Spleen (tissue), 11 donors: ENCODE measurements around the gene ITPR2. TPM values are rescaled to one million over a fixed set of nuclear protein-coding genes. Genes with fewer than 3 reads are reported as not detected.

ENCODE experiments used
- DNase-seq: peaks from one replicate; pipeline ENCODE4 v3.0.0-alpha.2; 2020
- H3K27ac ChIP-seq, 8 donors: fragments of 200-600 bp; sonication (generic) in 7 of 8; 1 replicate in 4 of 8; 2 replicates in 4 of 8; pipeline versions ENCODE4 v1.5.0 to v1.8.0; 2016 to 2021; ENCODE audit warnings: inconsistent platforms in 4 of 8, mild to moderate bottlenecking in 4 of 8, moderate library complexity in 1 of 8
- H3K27me3 ChIP-seq, 7 donors: fragments of 200-600 bp; sonication (generic) in 6 of 7; replicated peaks in 1 of 7; 1 replicate in 4 of 7; 2 replicates in 3 of 7; pipeline versions ENCODE4 v1.5.0 to v1.8.0; 2016 to 2021; ENCODE audit warnings: inconsistent platforms in 3 of 7, mild to moderate bottlenecking in 1 of 7
- H3K36me3 ChIP-seq, 6 donors: fragments of 200-600 bp; sonication (generic) in 5 of 6; 1 replicate in 4 of 6; 2 replicates in 2 of 6; pipeline versions ENCODE4 v1.5.0 to v1.8.0; 2016 to 2021; ENCODE audit warnings: inconsistent platforms in 2 of 6
- H3K4me1 ChIP-seq, 6 donors: fragments of 200-600 bp; sonication (generic) in 5 of 6; 1 replicate in 3 of 6; 2 replicates in 3 of 6; pipeline versions ENCODE4 v1.5.0 to v1.8.0; 2016 to 2021; ENCODE audit warnings: inconsistent platforms in 3 of 6
- H3K4me3 ChIP-seq, 8 donors: fragments of 200-600 bp; sonication (generic) in 7 of 8; 1 replicate in 4 of 8; 2 replicates in 4 of 8; pipeline versions ENCODE4 v1.5.0 to v1.8.0; 2016 to 2021; ENCODE audit warnings: inconsistent platforms in 4 of 8, mild to moderate bottlenecking in 4 of 8, moderate library complexity in 2 of 8
- H3K9me3 ChIP-seq, 8 donors: fragments of 200-600 bp; sonication (generic) in 7 of 8; 1 replicate in 4 of 8; 2 replicates in 4 of 8; pipeline versions ENCODE4 v1.5.0 to v1.8.0; 2016 to 2021; ENCODE audit warnings: inconsistent platforms in 4 of 8
- POLR2A ChIP-seq, 3 donors: fragments of 450-650 bp; IDR thresholded peaks; one replicate each; pipeline ENCODE4 v1.5.1; 2017; ENCODE audit warnings: antibody characterized with exemption in 3 of 3, mild to moderate bottlenecking in 1 of 3
- POLR2AphosphoS5 ChIP-seq, 3 donors: sonication (generic); formaldehyde crosslinking; IDR thresholded peaks; one replicate each; pipeline ENCODE4 v1.5.1; 2017; ENCODE audit warnings: antibody characterized with exemption in 3 of 3
- WGBS, 5 donors: extraction: QIAGEN DNeasy Blood & Tissue Kit in 3 of 5; methylation state at CpG; one replicate each; pipeline versions ENCODE4 v1.1.5 to v1.1.7; 2013 to 2018; 5-methylcytosine and 5-hydroxymethylcytosine counted together
- intact Hi-C: fragments of 100-400 bp; cut with DNase I; formaldehyde crosslinking; loops from one replicate; pipeline ENCODE4 v1.15.0; 2023; ENCODE audit warnings: low total_unique reads
- polyA plus RNA-seq, 3 donors: library from polyadenylated mRNA; stranded (reverse); fragments of 200-250 nt; gene quantifications; one replicate each; pipeline ENCODE4 v1.2.1, GENCODE V29; 2013
- total RNA-seq, 7 donors: library from RNA; depleted of rRNA in 3 of 7; stranded (reverse); fragments of >200 nt in 3 of 7; fragmentation: NEBNext Ultra II Directional in 4 of 7; extraction: Animal tissue kit (Norgen Biotek cat#: 25700) in 4 of 7; gene quantifications; one replicate each; pipeline versions ENCODE4 v1.1.0 to v1.2.1, GENCODE V29; 2016 to 2021
- TF ChIP-seq, protein P1 (sequence below), 11 experiments: fragments of 200-600 bp in 7 of 11; fragments of 450-650 bp in 4 of 11; sonication (generic) in 4 of 11; IDR thresholded peaks in 8 of 11; conservative IDR thresholded peaks in 3 of 11; 1 replicate in 7 of 11; 2 replicates in 4 of 11; pipeline versions ENCODE4 v1.4.0 to v1.8.0; 2016 to 2021; ENCODE audit warnings: antibody characterized with exemption in 11 of 11, inconsistent platforms in 4 of 11, mild to moderate bottlenecking in 1 of 11
- donor health status: healthy with polysubstance abuse.
- donor health status: DM: no; HTN: no; CAD: no; lungs with moderate emphysema.
- donor health status: DM: no; HTN: no; CAD: no.
- donor health status: Bipolar disorder and iron deficiency.
- donor health status: healthy.
- donor health status: DM: no; HTN: no; CAD: no.
- donor health status: DM: yes; HTN: yes; CAD: no.

ITPR2 gene
- total and polyA plus RNA-seq, 10 donors = 3.2 to 105 (median 60.4) TPM

DNA sequence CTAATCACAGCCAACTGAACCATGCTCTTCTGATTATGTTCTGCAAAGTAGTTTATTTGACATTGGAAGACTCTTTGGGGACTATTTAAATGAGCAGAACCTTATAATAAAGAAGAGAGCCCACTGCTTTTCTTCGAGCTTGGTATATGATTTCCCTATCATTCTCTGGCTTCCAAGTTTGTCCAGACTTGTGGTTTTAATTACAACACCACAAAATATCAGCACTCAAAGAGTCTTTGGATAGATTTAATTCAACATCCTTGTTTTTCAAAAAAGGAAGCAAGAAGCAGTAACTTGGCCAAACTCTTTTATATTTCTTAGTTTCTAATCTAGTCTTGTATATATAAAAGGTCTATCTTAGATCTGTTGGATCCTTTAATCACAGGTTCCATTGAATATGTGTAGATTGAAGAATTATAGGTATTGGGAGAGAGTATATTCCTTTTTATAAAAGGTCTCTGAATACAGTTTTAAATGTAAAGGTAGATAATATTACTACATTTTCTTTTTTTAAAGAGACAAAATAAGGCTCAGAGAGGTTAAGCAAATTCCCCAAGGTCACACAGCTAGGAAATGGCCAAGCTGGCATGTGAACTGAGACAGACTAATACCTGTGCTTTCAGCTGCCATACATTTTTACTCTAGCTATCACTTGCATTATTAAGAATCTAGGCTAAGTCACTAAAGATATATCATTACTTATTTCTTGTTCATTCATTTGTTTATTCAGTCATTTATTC lies 464.8 kb downstream of the ITPR2 start:
- no peak for TF ChIP-seq POLR2AphosphoS5 (IDR thresholded peaks at IDR 0.05)
- no peak for TF ChIP-seq POLR2A (IDR thresholded peaks at IDR 0.05)
- TF ChIP-seq, protein P1, sequence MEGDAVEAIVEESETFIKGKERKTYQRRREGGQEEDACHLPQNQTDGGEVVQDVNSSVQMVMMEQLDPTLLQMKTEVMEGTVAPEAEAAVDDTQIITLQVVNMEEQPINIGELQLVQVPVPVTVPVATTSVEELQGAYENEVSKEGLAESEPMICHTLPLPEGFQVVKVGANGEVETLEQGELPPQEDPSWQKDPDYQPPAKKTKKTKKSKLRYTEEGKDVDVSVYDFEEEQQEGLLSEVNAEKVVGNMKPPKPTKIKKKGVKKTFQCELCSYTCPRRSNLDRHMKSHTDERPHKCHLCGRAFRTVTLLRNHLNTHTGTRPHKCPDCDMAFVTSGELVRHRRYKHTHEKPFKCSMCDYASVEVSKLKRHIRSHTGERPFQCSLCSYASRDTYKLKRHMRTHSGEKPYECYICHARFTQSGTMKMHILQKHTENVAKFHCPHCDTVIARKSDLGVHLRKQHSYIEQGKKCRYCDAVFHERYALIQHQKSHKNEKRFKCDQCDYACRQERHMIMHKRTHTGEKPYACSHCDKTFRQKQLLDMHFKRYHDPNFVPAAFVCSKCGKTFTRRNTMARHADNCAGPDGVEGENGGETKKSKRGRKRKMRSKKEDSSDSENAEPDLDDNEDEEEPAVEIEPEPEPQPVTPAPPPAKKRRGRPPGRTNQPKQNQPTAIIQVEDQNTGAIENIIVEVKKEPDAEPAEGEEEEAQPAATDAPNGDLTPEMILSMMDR (IDR thresholded peaks at IDR 0.05 in 8 of 11, conservative IDR thresholded peaks at IDR 0.05 in 3 of 11) = no peak
- WGBS, 5 donors = 78 to 98% (median 92%) methylated on average over 1 of the region's 1 CpG
- H3K27ac ChIP-seq = no peak overlapping the region
- no peaks in the 10 kb centered on the region for H3K4me1 ChIP-seq
- no peak for DNase-seq
- H3K4me3 ChIP-seq = no peak overlapping the region
- intact Hi-C loops = no loop called here
- H3K9me3 ChIP-seq = no peaks in the 10 kb centered on the region
- no peaks in the 10 kb centered on the region for H3K27me3 ChIP-seq
- peaks cover 0 to 12% (median 0%) of the 10 kb centered on the region in 6 donors for H3K36me3 ChIP-seq

DNA sequence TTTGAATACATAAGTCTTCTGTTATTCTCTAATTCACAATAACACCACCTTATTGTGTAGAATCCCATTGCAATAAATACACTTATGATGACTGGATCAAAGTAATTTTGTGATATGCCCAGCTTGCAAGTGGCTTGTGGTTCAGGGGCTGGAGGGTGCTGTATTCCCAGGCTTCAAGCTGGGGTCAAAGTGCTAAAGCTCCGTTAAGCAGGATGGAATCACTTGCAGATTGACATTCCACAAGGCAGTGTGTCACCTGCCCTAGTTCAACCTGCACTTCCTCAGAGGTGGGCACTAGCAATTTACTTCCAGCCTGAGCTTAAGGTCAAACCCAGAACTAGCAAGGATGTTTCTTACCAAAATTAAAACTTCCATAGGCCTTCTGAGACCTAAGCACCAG lies 471.0 kb downstream of the ITPR2 start:
- Histone ChIP-seq H3K9me3 (no peaks in the 10 kb centered on the region), H3K36me3 (no peaks in the 10 kb centered on the region), H3K27me3 (no peaks in the 10 kb centered on the region), H3K4me3 (no peak overlapping the region), H3K27ac (no peak overlapping the region), H3K4me1 (no peaks in the 10 kb centered on the region)
- intact Hi-C loops = no loop called here
- whole genome bisulfite sequencing, 5 donors = 88 to 100% (median 88%) methylated on average over 1 of the region's 1 CpG
- no peak for TF ChIP-seq POLR2A (IDR thresholded peaks at IDR 0.05)
- no peak for TF ChIP-seq POLR2AphosphoS5 (IDR thresholded peaks at IDR 0.05)
- TF ChIP-seq, protein P1 (IDR thresholded peaks at IDR 0.05 in 8 of 11, conservative IDR thresholded peaks at IDR 0.05 in 3 of 11) = no peak
- DNase-seq = no peak

DNA sequence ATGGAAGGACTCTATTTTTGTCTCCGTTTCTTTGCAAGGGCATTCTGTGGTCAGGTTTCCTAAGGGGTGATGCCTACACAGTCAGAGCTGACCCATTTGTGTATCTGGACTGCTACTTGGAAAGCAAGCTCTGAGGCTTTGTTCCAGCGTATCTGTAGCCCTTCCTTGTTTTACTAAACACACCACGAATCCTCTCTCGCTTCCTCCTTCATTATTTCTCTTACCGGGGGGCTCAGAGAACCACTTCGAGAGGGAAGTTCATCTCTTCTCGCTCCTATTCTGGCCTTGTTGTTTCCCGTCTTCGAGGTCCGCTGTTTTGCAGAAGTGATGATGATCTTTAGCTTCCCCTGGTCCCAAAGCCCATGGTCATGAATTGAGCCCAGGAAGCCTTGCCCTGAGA lies 472.9 kb downstream of the ITPR2 start:
- H3K36me3 ChIP-seq = no peaks in the 10 kb centered on the region
- TF ChIP-seq POLR2A (IDR thresholded peaks at IDR 0.05) = no peak
- TF ChIP-seq, protein P1 (IDR thresholded peaks at IDR 0.05 in 8 of 11, conservative IDR thresholded peaks at IDR 0.05 in 3 of 11) = no peak
- TF ChIP-seq POLR2AphosphoS5 (IDR thresholded peaks at IDR 0.05) = no peak
- DNase-seq = no peak
- WGBS, 5 donors = 74 to 84% (median 81%) methylated on average over 10 of the region's 10 CpGs
- no peaks in the 10 kb centered on the region for H3K4me1 ChIP-seq
- H3K4me3 ChIP-seq = no peak overlapping the region
- no peaks in the 10 kb centered on the region for H3K9me3 ChIP-seq
- H3K27ac ChIP-seq = no peak overlapping the region
- no peaks in the 10 kb centered on the region for H3K27me3 ChIP-seq
- intact Hi-C loops = no loop called here

DNA sequence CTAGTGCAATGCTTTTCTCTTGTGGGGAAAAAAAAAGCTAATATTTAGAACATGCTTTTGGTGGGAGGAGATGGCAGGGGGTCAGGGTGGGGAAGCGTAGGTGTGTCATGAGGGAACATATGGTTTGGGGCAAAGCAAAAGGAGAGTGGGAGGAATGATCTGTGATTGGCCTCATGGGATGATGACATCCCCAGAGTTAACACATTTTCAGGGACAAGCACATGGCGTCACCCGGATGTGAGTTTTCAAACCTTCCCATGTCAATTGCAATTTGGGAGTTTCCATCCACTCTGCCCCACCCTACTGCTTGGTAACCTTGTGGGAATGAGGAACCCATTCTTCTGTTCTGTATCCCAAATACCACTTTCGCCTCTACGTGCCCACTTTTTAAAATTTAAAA lies 473.4 kb downstream of the ITPR2 start:
- no peaks in the 10 kb centered on the region for H3K4me1 ChIP-seq
- no peaks in the 10 kb centered on the region for H3K9me3 ChIP-seq
- WGBS, 5 donors = 90 to 96% (median 93%) methylated on average over 5 of the region's 5 CpGs
- TF ChIP-seq POLR2A (IDR thresholded peaks at IDR 0.05) (no peak), POLR2AphosphoS5 (IDR thresholded peaks at IDR 0.05) (no peak)
- TF ChIP-seq, protein P1 (IDR thresholded peaks at IDR 0.05 in 8 of 11, conservative IDR thresholded peaks at IDR 0.05 in 3 of 11) = no peak
- no peak for DNase-seq
- intact Hi-C loops = no loop called here
- no peak overlapping the region for H3K4me3 ChIP-seq
- no peaks in the 10 kb centered on the region for H3K27me3 ChIP-seq
- H3K27ac ChIP-seq = no peak overlapping the region
- H3K36me3 ChIP-seq = no peaks in the 10 kb centered on the region
